Spinal cord (tissue), 10 donors: ENCODE measurements around the gene PATE3. TPM values are rescaled to one million over a fixed set of nuclear protein-coding genes. Genes with fewer than 3 reads are reported as not detected.

Source experiments
- DNase-seq, 6 donors: peaks; one replicate each; pipeline versions ENCODE4 v3.0.0 to v3.0.0-alpha.2; 2013 to 2015; ENCODE audit warnings: low spot score in 6 of 6, low read depth in 4 of 6
- H3K27ac ChIP-seq: one replicate; pipeline ENCODE4 v1.5.1; 2013; ENCODE audit warnings: low read depth, low read length, control low read depth
- H3K27me3 ChIP-seq: one replicate; pipeline ENCODE4 v1.6.1; 2013; ENCODE audit warnings: low read length; ENCODE audit not compliant: control insufficient read depth, insufficient read depth
- H3K36me3 ChIP-seq: one replicate; pipeline ENCODE4 v1.6.1; 2013; ENCODE audit warnings: low read length; ENCODE audit not compliant: control insufficient read depth, insufficient read depth
- H3K4me1 ChIP-seq: one replicate; pipeline ENCODE4 v1.6.1; 2013; ENCODE audit warnings: low read length; ENCODE audit not compliant: control insufficient read depth, insufficient read depth
- H3K4me3 ChIP-seq: one replicate; pipeline ENCODE4 v1.5.1; 2013; ENCODE audit warnings: low read depth, low read length, control low read depth
- H3K9me3 ChIP-seq: one replicate; pipeline ENCODE4 v1.6.1; 2013; ENCODE audit warnings: low read length; ENCODE audit not compliant: control insufficient read depth, insufficient read depth
- WGBS: methylation state at CpG from one replicate; pipeline ENCODE4 v1.1.5; 2013; ENCODE audit warnings: missing lambda C conversion rate; ENCODE audit not compliant: insufficient coverage; 5-methylcytosine and 5-hydroxymethylcytosine counted together
- long read RNA-seq, 4 donors: transcript quantifications; one replicate each; lab custom pipeline, GENCODE V29; 2026
- polyA plus RNA-seq, 2 donors: library from polyadenylated mRNA; unstranded; fragments of 120-200 nt; gene quantifications; one replicate each; pipeline ENCODE4 v1.2.1, GENCODE V29; 2013; ENCODE audit not compliant: insufficient read length in 2 of 2
- total RNA-seq, 2 donors: library from RNA; depleted of rRNA in 1 of 2; stranded (reverse); fragments of 120-200 nt in 1 of 2; fragments of >200 nt in 1 of 2; gene quantifications; one replicate each; pipeline versions ENCODE4 v1.2.3 to v1.2.4, GENCODE V29; 2013 to 2014
- donor health status: healthy.

PATE3 gene
- not detected for total RNA-seq
- polyA plus RNA-seq, result under 1 TPM in 1 of 2 donors, not detected in 1; 0.12 TPM
- long read RNA-seq, donor 1, result 0 reads
- long read RNA-seq, donor 2, result 0 reads
- long read RNA-seq, donor 3, result 0 reads
- long read RNA-seq, donor 4, result 0 reads

GRCh38 chr11:125787827-125788226 is at the start of gene PATE3:
PATE3 (plus strand) TSS chr11:125788127; CDS start chr11:125788152, 25 bp downstream.
- no peak for DNase-seq
- H3K4me3 ChIP-seq, result no peak within 1 kb of the TSS
- WGBS, result 58% methylated on average over 2 of the region's 2 CpGs
- H3K9me3 ChIP-seq, result no peaks in the 10 kb centered on the region
- H3K4me1 ChIP-seq, result no peaks in the 10 kb centered on the region
- no peaks in the 10 kb centered on the region for H3K36me3 ChIP-seq
- H3K27me3 ChIP-seq, result no peaks in the 10 kb centered on the region
- no peak within 1 kb of the TSS for H3K27ac ChIP-seq

- no peak for DNase-seq
- Histone ChIP-seq H3K27me3 (no peaks in the 10 kb centered on the region), H3K4me3 (no peak overlapping the region), H3K4me1 (no peaks in the 10 kb centered on the region), H3K27ac (no peak overlapping the region), H3K36me3 (no peaks in the 10 kb centered on the region), H3K9me3 (no peaks in the 10 kb centered on the region)
Measured at GRCh38 chr11:125740617-125741016, 47.3 kb upstream of the PATE3 start.

- no peaks in the 10 kb centered on the region for H3K27me3 ChIP-seq
- no peak overlapping the region for H3K27ac ChIP-seq
- H3K36me3 ChIP-seq, result no peaks in the 10 kb centered on the region
- 80% methylated on average over 1 of the region's 1 CpG for WGBS
- no peaks in the 10 kb centered on the region for H3K4me1 ChIP-seq
- DNase-seq, result no peak
- H3K9me3 ChIP-seq, result no peaks in the 10 kb centered on the region
- no peak overlapping the region for H3K4me3 ChIP-seq
Measured at GRCh38 chr11:125743681-125744080, 44.2 kb upstream of the PATE3 start.

- WGBS, result no CpG with 5 or more reads among the region's 3 CpGs
- Histone ChIP-seq H3K36me3 (no peaks in the 10 kb centered on the region), H3K27me3 (no peaks in the 10 kb centered on the region), H3K4me1 (no peaks in the 10 kb centered on the region), H3K4me3 (no peak within 1 kb of the TSS), H3K27ac (no peak within 1 kb of the TSS), H3K9me3 (no peaks in the 10 kb centered on the region)
- DNase-seq, result no peak
Measured at GRCh38 chr11:125745979-125746378, 41.9 kb upstream of the PATE3 start, which contains the start of gene PATE1. PATE1 (plus strand) TSS chr11:125746279; CDS start chr11:125746305, 26 bp downstream.

GRCh38 chr11:125750629-125751028 is 37.3 kb upstream of the PATE3 start:
- Histone ChIP-seq H3K27me3 (no peaks in the 10 kb centered on the region), H3K4me1 (no peaks in the 10 kb centered on the region), H3K4me3 (no peak overlapping the region), H3K9me3 (no peaks in the 10 kb centered on the region), H3K36me3 (no peaks in the 10 kb centered on the region), H3K27ac (no peak overlapping the region)
- no peak for DNase-seq
- no CpG with 5 or more reads among the region's 2 CpGs for WGBS

GRCh38 chr11:125756050-125756449 is 31.9 kb upstream of the PATE3 start:
- Histone ChIP-seq H3K27ac (no peak overlapping the region), H3K27me3 (no peaks in the 10 kb centered on the region), H3K36me3 (no peaks in the 10 kb centered on the region), H3K9me3 (no peaks in the 10 kb centered on the region), H3K4me3 (no peak overlapping the region), H3K4me1 (no peaks in the 10 kb centered on the region)
- no peak for DNase-seq
- WGBS, result 89% methylated on average over 6 of the region's 7 CpGs

- WGBS, result no CpG with 5 or more reads among the region's 1 CpG
- H3K9me3 ChIP-seq, result no peaks in the 10 kb centered on the region
- DNase-seq, result no peak
- H3K27ac ChIP-seq, result no peak overlapping the region
- no peak overlapping the region for H3K4me3 ChIP-seq
- no peaks in the 10 kb centered on the region for H3K27me3 ChIP-seq
- no peaks in the 10 kb centered on the region for H3K4me1 ChIP-seq
- H3K36me3 ChIP-seq, result no peaks in the 10 kb centered on the region
Measured at GRCh38 chr11:125762445-125762844, 25.5 kb upstream of the PATE3 start.

- Histone ChIP-seq H3K4me1 (no peaks in the 10 kb centered on the region), H3K36me3 (no peaks in the 10 kb centered on the region), H3K27ac (no peak overlapping the region), H3K4me3 (no peak overlapping the region), H3K27me3 (no peaks in the 10 kb centered on the region), H3K9me3 (no peaks in the 10 kb centered on the region)
- WGBS, result no CpG with 5 or more reads among the region's 2 CpGs
- DNase-seq, result no peak
Measured at GRCh38 chr11:125763483-125763882, 24.4 kb upstream of the PATE3 start.

- Histone ChIP-seq H3K9me3 (no peaks in the 10 kb centered on the region), H3K27ac (no peak overlapping the region), H3K27me3 (no peaks in the 10 kb centered on the region), H3K36me3 (no peaks in the 10 kb centered on the region), H3K4me3 (no peak overlapping the region), H3K4me1 (no peaks in the 10 kb centered on the region)
- no peak for DNase-seq
- no CpG with 5 or more reads among the region's 1 CpG for WGBS
Measured at GRCh38 chr11:125766251-125766650, 21.7 kb upstream of the PATE3 start.

- Histone ChIP-seq H3K36me3 (no peaks in the 10 kb centered on the region), H3K4me1 (no peaks in the 10 kb centered on the region), H3K4me3 (no peak overlapping the region), H3K9me3 (no peaks in the 10 kb centered on the region), H3K27me3 (no peaks in the 10 kb centered on the region), H3K27ac (no peak overlapping the region)
- WGBS, result 72% methylated on average over 8 of the region's 10 CpGs
- DNase-seq, result no peak
Measured at GRCh38 chr11:125768336-125769046, 19.4 kb upstream of the PATE3 start.
